SH-SY5Y (cell line): ENCODE measurements around the gene SPHKAP.

ENCODE experiments used
- GATA2 ChIP-seq: IDR thresholded peaks from 2 replicates; pipeline ENCODE4 v1.6.1; 2011; ENCODE audit warnings: mild to moderate bottlenecking, low read depth, low read length
- GATA3 ChIP-seq: IDR thresholded peaks from 2 replicates; pipeline ENCODE4 v1.6.1; 2011; ENCODE audit warnings: low read depth, mild to moderate bottlenecking, low read length, moderate library complexity

DNA sequence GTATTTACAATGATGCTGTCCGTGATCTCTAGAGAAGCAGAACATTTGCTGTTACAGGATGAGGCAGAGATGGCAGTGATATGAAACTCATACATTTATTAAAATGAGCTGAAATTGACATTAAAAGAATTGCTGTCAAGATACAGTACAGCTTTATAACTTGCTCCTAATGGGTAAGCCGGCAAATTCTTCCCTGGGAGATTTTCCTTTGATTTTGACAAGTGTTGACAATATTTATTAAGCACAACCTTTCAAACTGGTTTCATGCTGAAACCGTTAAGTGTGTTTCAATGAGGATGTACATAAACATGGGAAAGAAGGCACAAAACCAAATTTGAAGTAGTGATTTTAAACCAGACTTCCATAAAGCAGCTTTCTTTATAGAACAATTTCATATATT, 45.5 kb downstream of the SPHKAP start:
- no peak for TF ChIP-seq GATA2
- TF ChIP-seq GATA3, result no peak
